NOMO-1 treated with DMSO at 0.1 percent for 48 hours (cell line): Measurements from ENCODE around the gene RPL13.
"Not testable (repeated sequence)": the region's sequence is repeated elsewhere in the genome, so short reads cannot be mapped to it uniquely, and the experiment has no call there.

ENCODE experiments used
- DNase-seq: peaks from one replicate; lab custom pipeline; 2025; ENCODE audit not compliant: unreplicated experiment; lab: John Stamatoyannopoulos, UW

The RPL13 gene

GRCh38 chr16:89575247-89576152 is 15.0 kb downstream of the RPL13 start, which contains the start of gene CPNE7:
Gene CPNE7 (plus strand): TSS chr16:89575758. CDS start chr16:89575898, 140 bp downstream.
- no peak for DNase-seq

GRCh38 chr16:89576153-89577054 is 15.9 kb downstream of the RPL13 start:
- no peak for DNase-seq

GRCh38 chr16:89577055-89577759 is 16.7 kb downstream of the RPL13 start:
- no peak for DNase-seq

- no peak for DNase-seq
Observed at GRCh38 chr16:89579351-89579750, 18.9 kb downstream of the RPL13 start.

- no peak for DNase-seq
Observed at GRCh38 chr16:89581045-89581695, 20.7 kb downstream of the RPL13 start.

GRCh38 chr16:89581861-89582563 is 21.5 kb downstream of the RPL13 start:
- no peak for DNase-seq

GRCh38 chr16:89582614-89583196 is 22.2 kb downstream of the RPL13 start:
- DNase-seq, result no peak

- no peak for DNase-seq
Observed at GRCh38 chr16:89583197-89583894, 22.9 kb downstream of the RPL13 start.

- DNase-seq, result no peak
Observed at GRCh38 chr16:89583895-89584644, 23.6 kb downstream of the RPL13 start.

GRCh38 chr16:89584768-89585549 is 24.5 kb downstream of the RPL13 start:
- no peak for DNase-seq

GRCh38 chr16:89586218-89586617 is 25.7 kb downstream of the RPL13 start:
- no peak for DNase-seq

- DNase-seq, result no peak
Observed at GRCh38 chr16:89586853-89587252, 26.4 kb downstream of the RPL13 start.

GRCh38 chr16:89587676-89588075 is 27.2 kb downstream of the RPL13 start:
- DNase-seq, result not testable (repeated sequence)

GRCh38 chr16:89588413-89589109 is 28.1 kb downstream of the RPL13 start:
- no peak for DNase-seq

- no peak for DNase-seq
Observed at GRCh38 chr16:89589241-89589926, 28.9 kb downstream of the RPL13 start.

GRCh38 chr16:89593841-89594240 is 33.4 kb downstream of the RPL13 start:
- no peak for DNase-seq
